ENCODE data around the gene P3H1.
"Not testable (repeated sequence)": the region's sequence is repeated elsewhere in the genome, so short reads cannot be mapped to it uniquely, and the experiment has no call there.

P3H1 gene

DNA sequence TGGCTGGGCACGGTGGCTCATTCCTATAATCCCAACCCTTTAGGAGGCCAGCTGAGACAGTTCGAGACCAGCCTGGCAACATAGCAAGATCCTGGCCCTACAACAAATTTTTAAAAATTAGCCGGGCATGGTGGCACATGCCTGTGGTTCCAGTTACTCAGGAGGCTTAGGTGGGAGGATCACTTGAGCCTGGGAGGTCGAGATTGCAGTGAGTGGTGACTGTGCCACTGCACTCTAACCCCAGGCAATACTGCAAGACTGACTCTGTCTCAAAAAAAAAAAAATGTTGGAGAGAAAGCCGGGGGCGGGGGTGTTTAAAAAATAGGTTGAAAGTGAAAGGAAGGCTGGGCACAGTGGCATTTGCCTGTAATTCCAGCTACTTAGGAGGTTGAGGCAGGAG, 43.3 kb downstream of the P3H1 start:
- Histone ChIP-seq H3K4me3 (replicated peaks; ENCODE audit: insufficient read depth, low read length) (no peak overlapping the region), H3K27me3 (ENCODE audit: insufficient read depth, poor library complexity, severe bottlenecking) (no peaks in the 10 kb centered on the region), H3K27ac (replicated peaks) (no peak overlapping the region)
- TF ChIP-seq POLR2AphosphoS5 (IDR thresholded peaks at IDR 0.05; ENCODE audit: low read depth) (no peak), SPI1 (IDR thresholded peaks at IDR 0.05; ENCODE audit: borderline replicate concordance, low read depth) (no peak), GABPA (IDR thresholded peaks at IDR 0.05; ENCODE audit: low read depth) (no peak)
- TF ChIP-seq, protein P1, sequence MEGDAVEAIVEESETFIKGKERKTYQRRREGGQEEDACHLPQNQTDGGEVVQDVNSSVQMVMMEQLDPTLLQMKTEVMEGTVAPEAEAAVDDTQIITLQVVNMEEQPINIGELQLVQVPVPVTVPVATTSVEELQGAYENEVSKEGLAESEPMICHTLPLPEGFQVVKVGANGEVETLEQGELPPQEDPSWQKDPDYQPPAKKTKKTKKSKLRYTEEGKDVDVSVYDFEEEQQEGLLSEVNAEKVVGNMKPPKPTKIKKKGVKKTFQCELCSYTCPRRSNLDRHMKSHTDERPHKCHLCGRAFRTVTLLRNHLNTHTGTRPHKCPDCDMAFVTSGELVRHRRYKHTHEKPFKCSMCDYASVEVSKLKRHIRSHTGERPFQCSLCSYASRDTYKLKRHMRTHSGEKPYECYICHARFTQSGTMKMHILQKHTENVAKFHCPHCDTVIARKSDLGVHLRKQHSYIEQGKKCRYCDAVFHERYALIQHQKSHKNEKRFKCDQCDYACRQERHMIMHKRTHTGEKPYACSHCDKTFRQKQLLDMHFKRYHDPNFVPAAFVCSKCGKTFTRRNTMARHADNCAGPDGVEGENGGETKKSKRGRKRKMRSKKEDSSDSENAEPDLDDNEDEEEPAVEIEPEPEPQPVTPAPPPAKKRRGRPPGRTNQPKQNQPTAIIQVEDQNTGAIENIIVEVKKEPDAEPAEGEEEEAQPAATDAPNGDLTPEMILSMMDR (IDR thresholded peaks at IDR 0.05; ENCODE audit: insufficient read depth, low read length), result no peak
- TF ChIP-seq, protein P2, sequence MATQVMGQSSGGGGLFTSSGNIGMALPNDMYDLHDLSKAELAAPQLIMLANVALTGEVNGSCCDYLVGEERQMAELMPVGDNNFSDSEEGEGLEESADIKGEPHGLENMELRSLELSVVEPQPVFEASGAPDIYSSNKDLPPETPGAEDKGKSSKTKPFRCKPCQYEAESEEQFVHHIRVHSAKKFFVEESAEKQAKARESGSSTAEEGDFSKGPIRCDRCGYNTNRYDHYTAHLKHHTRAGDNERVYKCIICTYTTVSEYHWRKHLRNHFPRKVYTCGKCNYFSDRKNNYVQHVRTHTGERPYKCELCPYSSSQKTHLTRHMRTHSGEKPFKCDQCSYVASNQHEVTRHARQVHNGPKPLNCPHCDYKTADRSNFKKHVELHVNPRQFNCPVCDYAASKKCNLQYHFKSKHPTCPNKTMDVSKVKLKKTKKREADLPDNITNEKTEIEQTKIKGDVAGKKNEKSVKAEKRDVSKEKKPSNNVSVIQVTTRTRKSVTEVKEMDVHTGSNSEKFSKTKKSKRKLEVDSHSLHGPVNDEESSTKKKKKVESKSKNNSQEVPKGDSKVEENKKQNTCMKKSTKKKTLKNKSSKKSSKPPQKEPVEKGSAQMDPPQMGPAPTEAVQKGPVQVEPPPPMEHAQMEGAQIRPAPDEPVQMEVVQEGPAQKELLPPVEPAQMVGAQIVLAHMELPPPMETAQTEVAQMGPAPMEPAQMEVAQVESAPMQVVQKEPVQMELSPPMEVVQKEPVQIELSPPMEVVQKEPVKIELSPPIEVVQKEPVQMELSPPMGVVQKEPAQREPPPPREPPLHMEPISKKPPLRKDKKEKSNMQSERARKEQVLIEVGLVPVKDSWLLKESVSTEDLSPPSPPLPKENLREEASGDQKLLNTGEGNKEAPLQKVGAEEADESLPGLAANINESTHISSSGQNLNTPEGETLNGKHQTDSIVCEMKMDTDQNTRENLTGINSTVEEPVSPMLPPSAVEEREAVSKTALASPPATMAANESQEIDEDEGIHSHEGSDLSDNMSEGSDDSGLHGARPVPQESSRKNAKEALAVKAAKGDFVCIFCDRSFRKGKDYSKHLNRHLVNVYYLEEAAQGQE (IDR thresholded peaks at IDR 0.05; ENCODE audit: insufficient replicate concordance, low read depth), result no peak
- DNase-seq (ENCODE audit: low read depth in 1 of 2, low spot score in 1 of 2), result no peak

DNA sequence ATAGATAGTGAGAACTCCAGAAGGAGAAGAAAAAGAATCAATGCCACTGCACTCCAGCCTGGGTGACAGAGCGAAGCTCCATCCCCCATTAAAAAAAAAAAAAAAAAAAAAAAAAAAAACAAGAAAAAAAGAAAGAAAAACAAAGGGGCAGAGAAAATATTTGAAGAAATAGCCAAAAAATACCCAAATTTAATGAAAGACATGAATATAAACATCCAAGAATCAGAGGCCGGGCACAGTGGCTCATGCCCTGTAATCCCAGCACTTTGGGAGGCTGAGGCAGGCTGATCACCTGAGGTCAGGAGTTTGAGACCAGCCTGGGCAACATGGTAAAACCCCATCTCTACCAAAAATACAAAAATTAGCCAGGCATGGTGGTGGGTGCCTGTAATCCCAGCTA, 44.4 kb downstream of the P3H1 start:
- H3K27ac ChIP-seq (replicated peaks); H3K27me3 ChIP-seq (ENCODE audit: insufficient read depth, poor library complexity, severe bottlenecking); H3K4me3 ChIP-seq (replicated peaks; ENCODE audit: insufficient read depth, low read length); DNase-seq (ENCODE audit: low read depth in 1 of 2, low spot score in 1 of 2): not testable (repeated sequence)

DNA sequence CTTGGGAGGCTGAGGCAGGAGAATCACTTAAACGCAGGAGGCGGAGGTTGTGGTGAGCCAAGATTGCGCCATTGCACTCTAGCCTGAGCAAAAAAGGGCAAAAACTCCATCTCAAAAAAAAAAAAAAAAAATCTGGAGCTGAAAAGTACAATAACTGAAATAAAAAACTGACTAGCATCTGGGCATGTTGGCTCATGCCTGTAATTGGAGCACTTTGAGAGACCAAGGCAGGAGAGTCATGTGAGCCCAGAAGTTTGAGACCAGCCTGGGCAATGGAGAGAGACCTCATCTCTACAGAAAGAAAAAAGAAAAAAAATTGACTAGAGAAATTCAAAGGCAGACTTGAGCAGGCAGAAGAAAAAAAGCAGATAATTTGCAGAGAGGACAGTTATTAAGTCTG, 44.9 kb downstream of the P3H1 start:
- no peak overlapping the region for H3K27ac ChIP-seq (replicated peaks)
- no peak for DNase-seq (ENCODE audit: low read depth in 1 of 2, low spot score in 1 of 2)
- TF ChIP-seq, protein P1 (IDR thresholded peaks at IDR 0.05; ENCODE audit: insufficient read depth, low read length), result no peak
- TF ChIP-seq GABPA (IDR thresholded peaks at IDR 0.05; ENCODE audit: low read depth) (no peak), SPI1 (IDR thresholded peaks at IDR 0.05; ENCODE audit: borderline replicate concordance, low read depth) (no peak), POLR2AphosphoS5 (IDR thresholded peaks at IDR 0.05; ENCODE audit: low read depth) (no peak)
- TF ChIP-seq, protein P2 (IDR thresholded peaks at IDR 0.05; ENCODE audit: insufficient replicate concordance, low read depth), result no peak
- no peaks in the 10 kb centered on the region for H3K27me3 ChIP-seq (ENCODE audit: insufficient read depth, poor library complexity, severe bottlenecking)
- H3K4me3 ChIP-seq (replicated peaks; ENCODE audit: insufficient read depth, low read length), result no peak overlapping the region

DNA sequence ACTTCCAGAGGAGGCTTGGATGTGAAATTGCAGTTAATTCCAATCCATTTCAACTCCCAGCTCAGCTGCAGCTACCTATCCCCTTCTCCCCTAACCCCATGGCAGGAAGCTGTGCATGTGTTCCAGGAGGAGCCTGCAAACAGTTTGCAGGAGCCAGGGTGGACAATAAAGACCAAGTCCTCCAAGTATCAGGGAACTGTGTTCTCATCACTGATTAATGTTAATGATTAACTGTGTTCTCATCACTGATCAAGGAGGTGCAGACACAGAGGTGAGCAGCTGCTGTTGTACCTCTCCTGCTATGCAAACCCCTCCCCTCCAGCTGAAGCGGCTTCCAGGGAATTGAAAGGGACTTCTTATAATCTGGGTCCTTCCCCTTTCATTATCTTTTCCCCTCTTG, 46.0 kb downstream of the P3H1 start:
- Histone ChIP-seq H3K27ac (replicated peaks) (no peak overlapping the region), H3K27me3 (ENCODE audit: insufficient read depth, poor library complexity, severe bottlenecking) (no peaks in the 10 kb centered on the region), H3K4me3 (replicated peaks; ENCODE audit: insufficient read depth, low read length) (no peak overlapping the region)
- DNase-seq (ENCODE audit: low read depth in 1 of 2, low spot score in 1 of 2), result no peak
- TF ChIP-seq SPI1 (IDR thresholded peaks at IDR 0.05; ENCODE audit: borderline replicate concordance, low read depth) (no peak), GABPA (IDR thresholded peaks at IDR 0.05; ENCODE audit: low read depth) (no peak), POLR2AphosphoS5 (IDR thresholded peaks at IDR 0.05; ENCODE audit: low read depth) (no peak)
- TF ChIP-seq, protein P2 (IDR thresholded peaks at IDR 0.05; ENCODE audit: insufficient replicate concordance, low read depth), result no peak
- TF ChIP-seq, protein P1 (IDR thresholded peaks at IDR 0.05; ENCODE audit: insufficient read depth, low read length), result no peak

DNA sequence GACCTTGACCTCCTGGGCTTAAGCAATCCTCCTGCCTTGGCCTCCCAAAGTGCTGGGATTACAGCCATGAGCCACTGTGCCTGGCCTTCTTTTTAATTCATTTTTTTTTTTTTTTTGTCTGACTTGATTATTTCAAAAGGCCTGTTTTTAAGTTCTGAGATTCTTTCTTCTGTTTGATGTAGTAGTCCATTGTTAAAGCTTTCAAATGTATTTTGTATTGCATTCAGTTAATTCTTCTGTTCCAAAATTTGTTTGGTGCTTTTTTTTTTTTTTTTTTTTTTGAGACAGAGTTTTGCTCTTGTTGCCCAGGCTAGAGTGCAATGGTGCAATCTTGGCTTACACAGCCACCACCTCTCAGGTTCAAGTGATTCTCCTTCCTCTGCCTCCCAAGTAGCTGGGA, 52.4 kb downstream of the P3H1 start:
- H3K27ac ChIP-seq (replicated peaks); DNase-seq (ENCODE audit: low read depth in 1 of 2, low spot score in 1 of 2); H3K4me3 ChIP-seq (replicated peaks; ENCODE audit: insufficient read depth, low read length); H3K27me3 ChIP-seq (ENCODE audit: insufficient read depth, poor library complexity, severe bottlenecking): not testable (repeated sequence)
